PC-3 (cell line): ENCODE measurements around the gene SPG7. TPM values are rescaled to one million over a fixed set of nuclear protein-coding genes. Genes with fewer than 3 reads are reported as not detected.

Experiments
- ATAC-seq: fragments of 200-7000 bp; cut with Tn5 transposase; 2 replicates; pipeline ENCODE4 v1.9.1; 2020; ENCODE audit warnings: mild to moderate bottlenecking, moderate library complexity
- BruUV-seq: library from RNA; stranded (reverse); fragments of 400-500 nt; replicated peaks from 2 replicates; lab custom pipeline; 2021; lab: Mats Ljungman, UMichigan
- CTCF ChIA-PET: fragments of 300-600 bp; sonication (Branson Sonifier 250); formaldehyde crosslinking; loops from one replicate; lab custom pipeline; 2022; ENCODE audit warnings: antibody characterized with exemption; lab: Charles Lee
- POLR2A ChIA-PET: fragments of 300-600 bp; sonication (Branson Sonifier 250); formaldehyde crosslinking; loops from one replicate; lab custom pipeline; 2022; ENCODE audit warnings: antibody characterized with exemption; ENCODE audit not compliant: unreplicated experiment; lab: Charles Lee
- DNase-seq: peaks from one replicate; pipeline ENCODE4 v3.0.0-alpha.2; 2015
- H2AFZ ChIP-seq: fragments of 300-600 bp; sonication (generic); 2 replicates; pipeline ENCODE4 v1.6.0; 2016; ENCODE audit warnings: antibody characterized with exemption, low read length
- H3F3A ChIP-seq: fragments of 300-600 bp; sonication (generic); one replicate; pipeline ENCODE4 v1.6.0; 2017; ENCODE audit warnings: antibody characterized with exemption, low read length, control low read depth, mild to moderate bottlenecking; ENCODE audit not compliant: unreplicated experiment
- H3K27ac ChIP-seq: fragments of 300-600 bp; sonication (generic); 2 replicates; pipeline ENCODE4 v1.5.1; 2016; ENCODE audit warnings: mild to moderate bottlenecking, low read length
- H3K27me3 ChIP-seq: fragments of 300-600 bp; sonication (generic); 2 replicates; pipeline ENCODE4 v1.6.1; 2016; ENCODE audit warnings: low read length, mixed read lengths
- H3K36me3 ChIP-seq: fragments of 300-600 bp; sonication (generic); 2 replicates; pipeline ENCODE4 v1.6.1; 2016; ENCODE audit warnings: low read depth, mixed run types, low read length, mixed read lengths
- H3K4me1 ChIP-seq: fragments of 300-600 bp; sonication (generic); 2 replicates; pipeline ENCODE4 v1.5.1; 2016; ENCODE audit warnings: low read length; ENCODE audit not compliant: insufficient read depth
- H3K4me2 ChIP-seq: fragments of 300-600 bp; sonication (generic); 2 replicates; pipeline ENCODE4 v1.6.0; 2016; ENCODE audit warnings: low read length
- H3K4me3 ChIP-seq: fragments of 300-600 bp; sonication (generic); 2 replicates; pipeline ENCODE4 v1.5.1; 2016; ENCODE audit warnings: mild to moderate bottlenecking, low read length, mixed read lengths
- H3K79me2 ChIP-seq: fragments of 300-600 bp; sonication (generic); 2 replicates; pipeline ENCODE4 v1.6.1; 2017; ENCODE audit warnings: low read length, mixed read lengths
- H3K9ac ChIP-seq: fragments of 300-600 bp; sonication (generic); 2 replicates; pipeline ENCODE4 v1.6.0; 2016; ENCODE audit warnings: mild to moderate bottlenecking, low read length
- H3K9me2 ChIP-seq: fragments of 300-600 bp; sonication (generic); replicated peaks from 2 replicates; pipeline ENCODE4 v1.6.1; 2016; ENCODE audit warnings: mixed run types, low read length, mixed read lengths
- H3K9me3 ChIP-seq: fragments of 300-600 bp; sonication (generic); 2 replicates; pipeline ENCODE4 v1.6.1; 2016; ENCODE audit warnings: low read length, mixed read lengths
- H4K20me1 ChIP-seq: fragments of 300-600 bp; sonication (generic); 2 replicates; pipeline ENCODE4 v1.6.1; 2016; ENCODE audit warnings: low read length, mixed read lengths
- EZH2 ChIP-seq: fragments of 300-600 bp; sonication (generic); IDR thresholded peaks from one replicate; pipeline ENCODE4 v1.6.1; 2017; ENCODE audit warnings: antibody characterized with exemption, mild to moderate bottlenecking, low read length; ENCODE audit not compliant: unreplicated experiment
- EZH2phosphoT487 ChIP-seq: fragments of 300-600 bp; sonication (generic); IDR thresholded peaks from 2 replicates; pipeline ENCODE4 v1.6.1; 2018; ENCODE audit warnings: mild to moderate bottlenecking, antibody characterized with exemption, low read length, borderline replicate concordance
- intact Hi-C: fragments of 100-400 bp; cut with micrococcal nuclease; formaldehyde crosslinking; loops from 2 replicates; pipeline ENCODE4 v1.9.0; 2023
- total RNA-seq: library from RNA; depleted of rRNA; stranded (reverse); fragments of >200 nt; gene quantifications from 2 replicates; pipeline ENCODE4 v1.2.3, GENCODE V29; 2014
- TF ChIP-seq, protein P1 (sequence below): fragments of 300-600 bp; sonication (generic); conservative IDR thresholded peaks from 2 replicates; pipeline ENCODE4 v1.5.1; 2017; ENCODE audit warnings: antibody characterized with exemption, low read depth, mild to moderate bottlenecking, low read length

SPG7 gene
- total RNA-seq, 1 experiment from 2014 or later = 106 TPM

DNA sequence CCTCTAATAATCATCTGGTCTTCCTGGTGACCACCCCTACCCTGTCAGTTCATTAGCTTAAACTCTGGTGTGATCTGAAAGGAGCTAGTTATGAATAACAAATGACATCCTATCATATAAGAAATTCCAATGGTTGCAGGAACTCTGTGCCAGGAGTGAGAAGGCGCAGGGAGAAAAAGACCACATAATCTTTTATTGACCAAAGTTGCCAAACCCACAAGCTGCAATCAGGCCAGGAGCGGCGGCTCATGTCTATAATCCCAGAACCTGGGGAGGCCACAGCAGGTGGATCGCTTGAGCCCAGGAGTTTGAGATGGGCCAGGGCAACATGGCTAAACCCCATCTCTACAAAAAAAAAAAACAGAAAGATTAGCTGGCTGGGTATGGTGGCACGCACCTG lies 41.3 kb upstream of the SPG7 start:
- Histone ChIP-seq H3K9me2 (no peaks in the 10 kb centered on the region), H3K4me2 (no peak overlapping the region), H3K79me2 (peaks cover 84% of the 10 kb centered on the region), H3K9ac (no peak overlapping the region), H3K27ac (no peak overlapping the region), H3K4me3 (no peak overlapping the region), H3K27me3 (no peaks in the 10 kb centered on the region), H3K4me1 (peaks cover 11% of the 10 kb centered on the region), H3K36me3 (no peaks in the 10 kb centered on the region), H4K20me1 (peaks cover 53% of the 10 kb centered on the region), H2AFZ (no peak overlapping the region), H3F3A (no peaks in the 10 kb centered on the region), H3K9me3 (no peaks in the 10 kb centered on the region)
- intact Hi-C loops = no loop called here
- POLR2A ChIA-PET = no interaction called here
- ATAC-seq = no peak
- no peak for DNase-seq
- no TSS peak for BruUV-seq
- TF ChIP-seq, protein P1, sequence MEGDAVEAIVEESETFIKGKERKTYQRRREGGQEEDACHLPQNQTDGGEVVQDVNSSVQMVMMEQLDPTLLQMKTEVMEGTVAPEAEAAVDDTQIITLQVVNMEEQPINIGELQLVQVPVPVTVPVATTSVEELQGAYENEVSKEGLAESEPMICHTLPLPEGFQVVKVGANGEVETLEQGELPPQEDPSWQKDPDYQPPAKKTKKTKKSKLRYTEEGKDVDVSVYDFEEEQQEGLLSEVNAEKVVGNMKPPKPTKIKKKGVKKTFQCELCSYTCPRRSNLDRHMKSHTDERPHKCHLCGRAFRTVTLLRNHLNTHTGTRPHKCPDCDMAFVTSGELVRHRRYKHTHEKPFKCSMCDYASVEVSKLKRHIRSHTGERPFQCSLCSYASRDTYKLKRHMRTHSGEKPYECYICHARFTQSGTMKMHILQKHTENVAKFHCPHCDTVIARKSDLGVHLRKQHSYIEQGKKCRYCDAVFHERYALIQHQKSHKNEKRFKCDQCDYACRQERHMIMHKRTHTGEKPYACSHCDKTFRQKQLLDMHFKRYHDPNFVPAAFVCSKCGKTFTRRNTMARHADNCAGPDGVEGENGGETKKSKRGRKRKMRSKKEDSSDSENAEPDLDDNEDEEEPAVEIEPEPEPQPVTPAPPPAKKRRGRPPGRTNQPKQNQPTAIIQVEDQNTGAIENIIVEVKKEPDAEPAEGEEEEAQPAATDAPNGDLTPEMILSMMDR = no peak
- TF ChIP-seq EZH2 (no peak), EZH2phosphoT487 (no peak)
- CTCF ChIA-PET = no interaction called here

DNA sequence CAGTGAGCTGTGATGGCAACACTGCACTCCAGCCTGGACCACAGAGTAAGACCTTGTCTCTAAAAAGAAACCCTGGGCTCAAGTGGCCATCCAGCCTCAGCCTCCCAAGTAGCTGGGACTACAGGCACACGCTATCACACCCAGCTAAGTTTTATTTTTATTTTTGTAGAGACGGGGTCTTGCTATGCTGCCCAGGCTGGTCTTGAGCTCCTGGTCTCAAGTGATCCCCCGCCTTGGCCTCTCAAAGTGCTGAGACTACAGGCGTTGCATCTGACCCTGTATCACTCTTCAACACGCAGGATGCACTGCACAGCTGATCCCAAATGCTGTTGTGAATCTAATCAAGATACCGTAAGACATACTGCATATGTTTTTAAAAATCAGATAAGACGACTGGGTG lies 40.8 kb upstream of the SPG7 start:
- H4K20me1 ChIP-seq = peaks cover 58% of the 10 kb centered on the region
- H3K27ac ChIP-seq = no peak overlapping the region
- ATAC-seq = no peak
- no peak overlapping the region for H3K4me2 ChIP-seq
- H3F3A ChIP-seq = no peaks in the 10 kb centered on the region
- no peaks in the 10 kb centered on the region for H3K27me3 ChIP-seq
- TF ChIP-seq EZH2phosphoT487 (no peak), EZH2 (no peak)
- TF ChIP-seq, protein P1 = no peak
- no peak overlapping the region for H2AFZ ChIP-seq
- no peak for DNase-seq
- H3K4me3 ChIP-seq = no peak overlapping the region
- intact Hi-C loops = no loop called here
- H3K9ac ChIP-seq = no peak overlapping the region
- CTCF ChIA-PET = no interaction called here
- H3K36me3 ChIP-seq = no peaks in the 10 kb centered on the region
- peaks cover 89% of the 10 kb centered on the region for H3K79me2 ChIP-seq
- no TSS peak for BruUV-seq
- H3K9me2 ChIP-seq = no peaks in the 10 kb centered on the region
- no peaks in the 10 kb centered on the region for H3K9me3 ChIP-seq
- POLR2A ChIA-PET = no interaction called here
- H3K4me1 ChIP-seq = peaks cover 16% of the 10 kb centered on the region

DNA sequence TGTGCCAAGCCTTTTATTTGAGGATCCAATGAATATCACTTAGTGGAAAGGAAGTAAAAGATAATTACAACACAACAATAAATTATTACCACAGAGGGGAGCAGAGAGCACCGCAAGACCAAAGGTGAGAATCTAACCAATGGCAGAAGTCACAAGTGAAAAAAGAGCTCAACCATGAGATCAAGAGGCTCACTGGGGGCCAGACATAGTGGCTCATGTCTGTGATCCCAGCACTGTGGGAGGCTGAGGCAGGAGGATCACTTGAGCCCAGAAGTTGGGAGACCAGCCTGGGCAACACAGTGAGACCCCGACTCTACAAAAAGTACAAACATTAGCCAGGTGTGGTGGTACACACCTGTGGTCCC lies 35.5 kb upstream of the SPG7 start:
- Histone ChIP-seq H3K9me3 (no peaks in the 10 kb centered on the region), H3K4me2 (no peak overlapping the region), H3K9ac (no peak overlapping the region), H3F3A (no peaks in the 10 kb centered on the region), H3K27ac (peak overlapping the region; percentile 74; the same call in 1 of the 2 replicates), H3K79me2 (peaks cover 100% of the 10 kb centered on the region), H3K27me3 (no peaks in the 10 kb centered on the region), H3K4me3 (no peak overlapping the region), H3K9me2 (no peaks in the 10 kb centered on the region), H2AFZ (no peak overlapping the region), H4K20me1 (peaks cover 83% of the 10 kb centered on the region), H3K36me3 (no peaks in the 10 kb centered on the region), H3K4me1 (peaks cover 55% of the 10 kb centered on the region)
- intact Hi-C loops = no loop called here
- ATAC-seq (no peak), DNase-seq (no peak)
- ChIA-PET CTCF (no interaction called here), POLR2A (interaction anchor here (0.6 kb wide), 1 partner anchor 136 kb away, joined by 3 read pairs; no protein-coding TSS in a partner anchor)
- no TSS peak for BruUV-seq
- TF ChIP-seq EZH2 (no peak), EZH2phosphoT487 (no peak)
- TF ChIP-seq, protein P1 = no peak
